Measurements from ENCODE around the gene SPON1.

DNA sequence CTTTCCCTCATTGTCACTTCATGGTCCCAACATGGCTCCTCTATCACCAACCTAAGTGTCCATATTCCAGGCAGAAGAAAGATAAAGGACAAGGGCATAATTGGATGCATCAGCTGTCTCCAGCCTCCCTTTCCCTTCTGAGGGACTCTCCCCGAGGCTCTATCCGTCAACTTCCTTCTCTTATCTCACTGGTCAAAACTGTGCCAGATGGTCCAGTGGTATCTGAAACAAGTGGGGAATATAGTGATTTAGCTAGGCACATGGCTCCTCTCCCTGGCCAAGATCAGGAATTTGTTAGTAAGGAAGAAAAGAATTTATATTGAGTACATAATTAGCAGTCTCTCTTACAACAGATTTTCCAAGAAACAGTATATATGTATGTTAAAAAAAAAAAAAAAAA lies 12.6 kb upstream of the SPON1 start:
- TF ChIP-seq, protein P1, sequence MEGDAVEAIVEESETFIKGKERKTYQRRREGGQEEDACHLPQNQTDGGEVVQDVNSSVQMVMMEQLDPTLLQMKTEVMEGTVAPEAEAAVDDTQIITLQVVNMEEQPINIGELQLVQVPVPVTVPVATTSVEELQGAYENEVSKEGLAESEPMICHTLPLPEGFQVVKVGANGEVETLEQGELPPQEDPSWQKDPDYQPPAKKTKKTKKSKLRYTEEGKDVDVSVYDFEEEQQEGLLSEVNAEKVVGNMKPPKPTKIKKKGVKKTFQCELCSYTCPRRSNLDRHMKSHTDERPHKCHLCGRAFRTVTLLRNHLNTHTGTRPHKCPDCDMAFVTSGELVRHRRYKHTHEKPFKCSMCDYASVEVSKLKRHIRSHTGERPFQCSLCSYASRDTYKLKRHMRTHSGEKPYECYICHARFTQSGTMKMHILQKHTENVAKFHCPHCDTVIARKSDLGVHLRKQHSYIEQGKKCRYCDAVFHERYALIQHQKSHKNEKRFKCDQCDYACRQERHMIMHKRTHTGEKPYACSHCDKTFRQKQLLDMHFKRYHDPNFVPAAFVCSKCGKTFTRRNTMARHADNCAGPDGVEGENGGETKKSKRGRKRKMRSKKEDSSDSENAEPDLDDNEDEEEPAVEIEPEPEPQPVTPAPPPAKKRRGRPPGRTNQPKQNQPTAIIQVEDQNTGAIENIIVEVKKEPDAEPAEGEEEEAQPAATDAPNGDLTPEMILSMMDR (IDR thresholded peaks at IDR 0.05) = no peak
- TF ChIP-seq EP300 (IDR thresholded peaks at IDR 0.05) = no peak
